ENCODE measurements around the gene CCP110. TPM values are rescaled to one million over a fixed set of nuclear protein-coding genes. Genes with fewer than 3 reads are reported as not detected.

Gene CCP110
- total RNA-seq, 1 donor from 2014 or later: 32.7 TPM

- peaks cover 5% of the 10 kb centered on the region for H3K79me2 ChIP-seq (ENCODE audit: low read depth)
- no peaks in the 10 kb centered on the region for H3K4me1 Mint-ChIP-seq
- no peaks in the 10 kb centered on the region for H3K9me3 ChIP-seq (ENCODE audit: low read depth)
- H2AFZ ChIP-seq (replicated peaks): no peak overlapping the region
- peaks cover 2% of the 10 kb centered on the region for H3K27me3 Mint-ChIP-seq (ENCODE audit: insufficient read depth, low read depth)
- no peak overlapping the region for H3K9ac ChIP-seq
- H3K4me2 ChIP-seq: no peak overlapping the region
- H3K36me3 Mint-ChIP-seq: peaks cover 49% of the 10 kb centered on the region
- TF ChIP-seq EZH2 (IDR thresholded peaks at IDR 0.05) (no peak), EZH2phosphoT487 (IDR thresholded peaks at IDR 0.05) (no peak), CTCF (IDR thresholded peaks at IDR 0.05) (no peak)
- no peak overlapping the region for H3K27ac ChIP-seq
- H3F3A ChIP-seq (ENCODE audit: low read depth): no peaks in the 10 kb centered on the region
- no peaks in the 10 kb centered on the region for H4K20me1 ChIP-seq (ENCODE audit: low read depth)
- H3K4me3 ChIP-seq: no peak overlapping the region
- peaks cover 9% of the 10 kb centered on the region for H3K9me3 Mint-ChIP-seq
- no peaks in the 10 kb centered on the region for H3K27me3 ChIP-seq
- no peak overlapping the region for H3K27ac Mint-ChIP-seq
- peaks cover 24% of the 10 kb centered on the region for H3K36me3 ChIP-seq
- H3K4me3 Mint-ChIP-seq: no peak overlapping the region
- DNase-seq (ENCODE audit: low spot score): no peak
- no peaks in the 10 kb centered on the region for H3K4me1 ChIP-seq
Measured at GRCh38 chr16:19512297-19512696, 11.4 kb upstream of the CCP110 start.

- DNase-seq (ENCODE audit: low spot score): no peak
- Mint-ChIP-seq H3K27ac (no peak overlapping the region), H3K4me3 (no peak overlapping the region), H3K4me1 (peaks cover 3% of the 10 kb centered on the region), H3K36me3 (peaks cover 45% of the 10 kb centered on the region), H3K9me3 (peaks cover 9% of the 10 kb centered on the region), H3K27me3 (ENCODE audit: insufficient read depth, low read depth) (peaks cover 2% of the 10 kb centered on the region)
- Histone ChIP-seq H3K9me3 (ENCODE audit: low read depth) (no peaks in the 10 kb centered on the region), H3K4me1 (no peaks in the 10 kb centered on the region), H3K27me3 (no peaks in the 10 kb centered on the region), H3K79me2 (ENCODE audit: low read depth) (peaks cover 11% of the 10 kb centered on the region), H3F3A (ENCODE audit: low read depth) (no peaks in the 10 kb centered on the region), H3K27ac (no peak overlapping the region), H4K20me1 (ENCODE audit: low read depth) (no peaks in the 10 kb centered on the region), H3K9ac (no peak overlapping the region), H3K4me3 (no peak overlapping the region), H2AFZ (replicated peaks) (no peak overlapping the region), H3K36me3 (peaks cover 24% of the 10 kb centered on the region), H3K4me2 (no peak overlapping the region)
- TF ChIP-seq CTCF (IDR thresholded peaks at IDR 0.05): no peak
- no peak for TF ChIP-seq EZH2 (IDR thresholded peaks at IDR 0.05)
- no peak for TF ChIP-seq EZH2phosphoT487 (IDR thresholded peaks at IDR 0.05)
Measured at GRCh38 chr16:19513377-19514053, 10.2 kb upstream of the CCP110 start.

GRCh38 chr16:19515757-19516156, 8.0 kb upstream of the CCP110 start:
- Mint-ChIP-seq H3K27ac (no peak overlapping the region), H3K4me1 (peaks cover 13% of the 10 kb centered on the region), H3K4me3 (no peak overlapping the region), H3K27me3 (ENCODE audit: insufficient read depth, low read depth) (peaks cover 2% of the 10 kb centered on the region), H3K36me3 (peaks cover 45% of the 10 kb centered on the region), H3K9me3 (peaks cover 9% of the 10 kb centered on the region)
- Histone ChIP-seq H3K9ac (no peak overlapping the region), H3K4me3 (no peak overlapping the region), H3K27ac (no peak overlapping the region), H3K9me3 (ENCODE audit: low read depth) (no peaks in the 10 kb centered on the region), H3K4me1 (no peaks in the 10 kb centered on the region), H3K27me3 (no peaks in the 10 kb centered on the region), H3F3A (ENCODE audit: low read depth) (no peaks in the 10 kb centered on the region), H3K79me2 (ENCODE audit: low read depth) (peaks cover 34% of the 10 kb centered on the region), H3K36me3 (peaks cover 19% of the 10 kb centered on the region), H2AFZ (replicated peaks) (no peak overlapping the region), H3K4me2 (no peak overlapping the region), H4K20me1 (ENCODE audit: low read depth) (no peaks in the 10 kb centered on the region)
- TF ChIP-seq EZH2phosphoT487 (IDR thresholded peaks at IDR 0.05) (no peak), EZH2 (IDR thresholded peaks at IDR 0.05) (no peak), CTCF (IDR thresholded peaks at IDR 0.05) (no peak)
- no peak for DNase-seq (ENCODE audit: low spot score)
